LoVo (cell line): ENCODE data around the gene PRLH.

Experiments used
- DNase-seq: peaks from one replicate; pipeline ENCODE4 v3.0.0-alpha.2; 2016; ENCODE audit warnings: low spot score

PRLH gene

GRCh38 chr2:237566401-237567235, at the start of gene PRLH:
TSS of gene PRLH (plus strand) at chr2:237566574. CDS start at chr2:237566574, 0 bp downstream.
- DNase-seq: no peak

- no peak for DNase-seq
These were observed 49.2 kb upstream of the PRLH start for GRCh38 chr2:237517163-237517562.

- DNase-seq: no peak
These were observed 48.4 kb upstream of the PRLH start for GRCh38 chr2:237517990-237518389.

GRCh38 chr2:237519506-237520245, 46.7 kb upstream of the PRLH start:
- DNase-seq: no peak

- no peak for DNase-seq
These were observed 46.1 kb upstream of the PRLH start for GRCh38 chr2:237520290-237520689.

- DNase-seq: no peak
These were observed 41.7 kb upstream of the PRLH start for GRCh38 chr2:237524631-237525030.

GRCh38 chr2:237525559-237526157, 40.7 kb upstream of the PRLH start:
- no peak for DNase-seq

GRCh38 chr2:237527233-237527632, 39.1 kb upstream of the PRLH start:
- no peak for DNase-seq

GRCh38 chr2:237527766-237528165, 38.6 kb upstream of the PRLH start:
- no peak for DNase-seq

GRCh38 chr2:237529452-237530402, 36.6 kb upstream of the PRLH start:
- DNase-seq: no peak

- no peak for DNase-seq
These were observed 35.6 kb upstream of the PRLH start for GRCh38 chr2:237530472-237531433.

- no peak for DNase-seq
These were observed 34.2 kb upstream of the PRLH start for GRCh38 chr2:237532160-237532559.

- DNase-seq: no peak
These were observed 32.7 kb upstream of the PRLH start for GRCh38 chr2:237533668-237534161.

GRCh38 chr2:237534380-237534779, 32.0 kb upstream of the PRLH start:
- no peak for DNase-seq

- DNase-seq: no peak
These were observed 30.8 kb upstream of the PRLH start for GRCh38 chr2:237535385-237536082.

- DNase-seq: no peak
These were observed 30.3 kb upstream of the PRLH start for GRCh38 chr2:237536083-237536415.

- DNase-seq: no peak
These were observed 29.8 kb upstream of the PRLH start for GRCh38 chr2:237536617-237537016.

GRCh38 chr2:237538001-237538720, 28.2 kb upstream of the PRLH start:
- DNase-seq: no peak

GRCh38 chr2:237538901-237539300, 27.5 kb upstream of the PRLH start:
- no peak for DNase-seq
